B cell (primary cell): ENCODE results near the gene PRRC2A. TPM values are rescaled to one million over a fixed set of nuclear protein-coding genes. Genes with fewer than 3 reads are reported as not detected.

Experiments used
- ATAC-seq: fragments of 200-7000 bp; cut with Tn5 transposase; one replicate; pipeline ENCODE4 v1.10.0; 2021; ENCODE audit warnings: low read depth, mild to moderate bottlenecking, moderate number of reproducible peaks, moderate library complexity
- CTCF ChIA-PET: fragments of 350-600 bp; sonication (Branson Sonifier 250); formaldehyde crosslinking; loops from one replicate; lab custom pipeline; 2021; ENCODE audit warnings: antibody characterized with exemption, inconsistent platforms; lab: Charles Lee
- POLR2A ChIA-PET: fragments of 350-600 bp; sonication (Branson Sonifier 250); formaldehyde crosslinking; loops from one replicate; lab custom pipeline; 2021; ENCODE audit warnings: antibody characterized with exemption; lab: Charles Lee
- DNase-seq: peaks from one replicate; pipeline ENCODE4 v3.0.0; 2013
- H2AFZ ChIP-seq: 2 replicates; pipeline ENCODE4 v1.6.1; 2012; ENCODE audit warnings: mild to moderate bottlenecking, low read depth, low read length; ENCODE audit not compliant: insufficient read depth, poor library complexity, severe bottlenecking
- H3K27ac ChIP-seq, 2 donors: 1 replicate in 1 of 2; 2 replicates in 1 of 2; pipeline ENCODE4 v1.5.1; 2012 to 2013; ENCODE audit warnings: low read length in 2 of 2, mild to moderate bottlenecking in 2 of 2, moderate library complexity in 1 of 2
- H3K27me3 ChIP-seq, 4 experiments: fragments of 200-600 bp in 1 of 4; sonication (generic) in 1 of 4; replicated peaks in 1 of 4; 1 replicate in 2 of 4; 2 replicates in 2 of 4; pipeline versions ENCODE4 v1.6.1 to v1.7.0; 2013 to 2016; ENCODE audit warnings: low read length in 3 of 4, mild to moderate bottlenecking in 2 of 4, mixed read lengths in 1 of 4, moderate library complexity in 1 of 4; ENCODE audit not compliant: insufficient read depth in 4 of 4, control insufficient read depth in 3 of 4; ENCODE audit errors: control extremely low read depth in 1 of 4
- H3K36me3 ChIP-seq, 2 experiments: replicated peaks in 1 of 2; 1 replicate in 1 of 2; 2 replicates in 1 of 2; pipeline versions ENCODE4 v1.6.1 to v1.7.1; 2013; ENCODE audit warnings: low read length in 1 of 2; ENCODE audit not compliant: insufficient read depth in 2 of 2, control insufficient read depth in 1 of 2; ENCODE audit errors: control extremely low read depth in 1 of 2, extremely low read depth in 1 of 2
- H3K4me1 ChIP-seq, 2 donors: fragments of 200-600 bp in 1 of 2; sonication (generic) in 1 of 2; 1 replicate in 1 of 2; 2 replicates in 1 of 2; pipeline versions ENCODE4 v1.5.1 to v1.6.1; 2013 to 2017; ENCODE audit warnings: low read length in 2 of 2; ENCODE audit not compliant: control insufficient read depth in 2 of 2, insufficient read depth in 2 of 2
- H3K4me2 ChIP-seq: replicated peaks from 2 replicates; pipeline ENCODE3; 2012; ENCODE audit warnings: mild to moderate bottlenecking, low read depth, low read length; ENCODE audit not compliant: poor library complexity, severe bottlenecking
- H3K4me3 ChIP-seq, 5 experiments: fragments of 200-600 bp in 1 of 5; sonication (generic) in 1 of 5; 1 replicate in 3 of 5; 2 replicates in 2 of 5; pipeline versions ENCODE4 v1.5.1 to v1.7.0; 2011 to 2016; ENCODE audit warnings: low read length in 4 of 5, mild to moderate bottlenecking in 4 of 5, low read depth in 2 of 5, control low read depth in 1 of 5, moderate library complexity in 1 of 5; ENCODE audit not compliant: insufficient read depth in 1 of 5; ENCODE audit errors: control extremely low read depth in 1 of 5, extremely low read depth in 1 of 5
- H3K79me2 ChIP-seq: fragments of 200-600 bp; sonication (generic); one replicate; pipeline ENCODE4 v1.6.0; 2016; ENCODE audit warnings: low read length; ENCODE audit not compliant: control insufficient read depth, insufficient read depth
- H3K9ac ChIP-seq: fragments of 200-600 bp; sonication (generic); 2 replicates; pipeline ENCODE4 v1.6.1; 2017; ENCODE audit warnings: mild to moderate bottlenecking, low read length, moderate library complexity
- H3K9me3 ChIP-seq, 3 donors: one replicate each; pipeline versions ENCODE4 v1.6.1 to v1.7.1; 2013; ENCODE audit warnings: low read length in 2 of 3; ENCODE audit not compliant: control insufficient read depth in 2 of 3, insufficient read depth in 1 of 3; ENCODE audit errors: control extremely low read depth in 1 of 3
- H4K20me1 ChIP-seq: 2 replicates; pipeline ENCODE4 v1.6.0; 2012; ENCODE audit warnings: mild to moderate bottlenecking, low read length; ENCODE audit not compliant: insufficient read depth, control insufficient read depth, poor library complexity, severe bottlenecking
- H3K27ac Mint-ChIP-seq: one replicate; pipeline ENCODE4 v1.8.0; 2021; ENCODE audit warnings: mixed read lengths
- H3K27me3 Mint-ChIP-seq: one replicate; pipeline ENCODE4 v1.8.0; 2021; ENCODE audit warnings: mixed read lengths
- H3K4me1 Mint-ChIP-seq: one replicate; pipeline ENCODE4 v1.8.0; 2021; ENCODE audit warnings: mixed read lengths
- H3K4me3 Mint-ChIP-seq: one replicate; pipeline ENCODE4 v1.8.0; 2021; ENCODE audit warnings: mixed read lengths
- H3K9me3 Mint-ChIP-seq: one replicate; pipeline ENCODE4 v1.8.0; 2022; ENCODE audit warnings: mixed read lengths; ENCODE audit not compliant: insufficient read depth
- CTCF ChIP-seq: fragments of 200-600 bp; IDR thresholded peaks from one replicate; pipeline ENCODE4 v1.8.0; 2022; ENCODE audit warnings: antibody characterized with exemption, mild to moderate bottlenecking
- EZH2 ChIP-seq: IDR thresholded peaks from 2 replicates; pipeline ENCODE4 v1.6.1; 2012; ENCODE audit warnings: borderline replicate concordance, low read depth, mild to moderate bottlenecking, moderate library complexity, low read length; ENCODE audit not compliant: insufficient read depth, poor library complexity, severe bottlenecking
- WGBS: methylation state at CpG from one replicate; pipeline ENCODE4 v1.1.5; 2013; ENCODE audit warnings: missing lambda C conversion rate; ENCODE audit not compliant: insufficient coverage; 5-methylcytosine and 5-hydroxymethylcytosine counted together
- intact Hi-C: fragments of 100-400 bp; cut with micrococcal nuclease; formaldehyde crosslinking; loops from one replicate; pipeline ENCODE4 v1.10.0; 2022
- polyA plus RNA-seq: library from polyadenylated mRNA; depleted of rRNA; stranded (reverse); fragments of >200 nt; gene quantifications from 2 replicates; pipeline ENCODE4 v1.2.3, GENCODE V29; 2012
- total RNA-seq, 2 donors: library from RNA; stranded (reverse); fragments of 120-200 nt in 1 of 2; gene quantifications; 1 replicate in 1 of 2; 2 replicates in 1 of 2; pipeline versions ENCODE4 v1.2.3 to v1.2.4, GENCODE V29; 2013 to 2022

PRRC2A gene
- total and polyA plus RNA-seq, 2 donors (not counting 1 experiment from before 2014, with no cell fraction given) = 153 to 265 TPM

GRCh38 chr6:31575335-31575901, 45.1 kb upstream of the PRRC2A start, which contains the start of gene TNF:
Gene TNF, plus strand, starts transcription at chr6:31575565. Its CDS starts 177 bp downstream, at chr6:31575742.
- intact Hi-C loops = no loop called here
- H3K9ac ChIP-seq = peak within 1 kb of the TSS; percentile 74
- 0% methylated on average over 15 of the region's 19 CpGs for WGBS

More at GRCh38 chr6:31575335-31575901, 45.1 kb upstream of the PRRC2A start, which contains the start of gene TNF:
- peak within 1 kb of the TSS; percentile 74 to 87 (median 77) for H3K4me3 ChIP-seq
- Mint-ChIP-seq H3K4me3 (peak within 1 kb of the TSS; percentile 89), H3K27me3 (no peaks in the 10 kb centered on the region), H3K9me3 (no peaks in the 10 kb centered on the region), H3K27ac (peak within 1 kb of the TSS; percentile 93), H3K4me1 (peaks cover 94% of the 10 kb centered on the region)
- peaks cover 2 to 29% of the 10 kb centered on the region in 2 experiments for H3K36me3 ChIP-seq
- DNase-seq = peak; percentile 84
- H3K4me1 ChIP-seq = peaks cover 80 to 99% of the 10 kb centered on the region in 2 donors
- H3K4me2 ChIP-seq = peak within 1 kb of the TSS; percentile 88
- TF ChIP-seq CTCF (no peak), EZH2 (no peak)
- CTCF ChIA-PET = interaction anchor here (1.5 to 35.3 kb wide), 5 partner anchors 8 to 152 kb away, joined by 4 to 2241 read pairs (median 22); partner anchors contain the start of genes ATP6V1G2, LST1, LTA and LTB
- peak within 1 kb of the TSS; percentile 77 to 89 for H3K27ac ChIP-seq
- H4K20me1 ChIP-seq = peaks cover 19% of the 10 kb centered on the region
- H3K79me2 ChIP-seq = peaks cover 93% of the 10 kb centered on the region
- H3K27me3 ChIP-seq = no peaks in the 10 kb centered on the region
- POLR2A ChIA-PET = interaction anchor here (1.1 to 42.6 kb wide), 3 partner anchors 9 to 34 kb away, joined by 4 to 1450 read pairs (median 1450); partner anchors contain the start of genes ATP6V1G2, DDX39B, LST1 and LTA
- H2AFZ ChIP-seq = peak within 1 kb of the TSS; percentile 36
- no peaks in the 10 kb centered on the region for H3K9me3 ChIP-seq
- ATAC-seq = peak; percentile 40
